PC-3 (cell line): ENCODE results near the gene SMARCA5.

Source experiments
- EZH2 ChIP-seq: fragments of 300-600 bp; sonication (generic); IDR thresholded peaks from one replicate; pipeline ENCODE4 v1.6.1; 2017; ENCODE audit warnings: antibody characterized with exemption, mild to moderate bottlenecking, low read length; ENCODE audit not compliant: unreplicated experiment
- EZH2phosphoT487 ChIP-seq: fragments of 300-600 bp; sonication (generic); IDR thresholded peaks from 2 replicates; pipeline ENCODE4 v1.6.1; 2018; ENCODE audit warnings: mild to moderate bottlenecking, antibody characterized with exemption, low read length, borderline replicate concordance
- TF ChIP-seq, protein P1 (sequence below): fragments of 300-600 bp; sonication (generic); conservative IDR thresholded peaks from 2 replicates; pipeline ENCODE4 v1.5.1; 2017; ENCODE audit warnings: antibody characterized with exemption, low read depth, mild to moderate bottlenecking, low read length

- TF ChIP-seq EZH2: no peak
- TF ChIP-seq, protein P1, sequence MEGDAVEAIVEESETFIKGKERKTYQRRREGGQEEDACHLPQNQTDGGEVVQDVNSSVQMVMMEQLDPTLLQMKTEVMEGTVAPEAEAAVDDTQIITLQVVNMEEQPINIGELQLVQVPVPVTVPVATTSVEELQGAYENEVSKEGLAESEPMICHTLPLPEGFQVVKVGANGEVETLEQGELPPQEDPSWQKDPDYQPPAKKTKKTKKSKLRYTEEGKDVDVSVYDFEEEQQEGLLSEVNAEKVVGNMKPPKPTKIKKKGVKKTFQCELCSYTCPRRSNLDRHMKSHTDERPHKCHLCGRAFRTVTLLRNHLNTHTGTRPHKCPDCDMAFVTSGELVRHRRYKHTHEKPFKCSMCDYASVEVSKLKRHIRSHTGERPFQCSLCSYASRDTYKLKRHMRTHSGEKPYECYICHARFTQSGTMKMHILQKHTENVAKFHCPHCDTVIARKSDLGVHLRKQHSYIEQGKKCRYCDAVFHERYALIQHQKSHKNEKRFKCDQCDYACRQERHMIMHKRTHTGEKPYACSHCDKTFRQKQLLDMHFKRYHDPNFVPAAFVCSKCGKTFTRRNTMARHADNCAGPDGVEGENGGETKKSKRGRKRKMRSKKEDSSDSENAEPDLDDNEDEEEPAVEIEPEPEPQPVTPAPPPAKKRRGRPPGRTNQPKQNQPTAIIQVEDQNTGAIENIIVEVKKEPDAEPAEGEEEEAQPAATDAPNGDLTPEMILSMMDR: no peak
- no peak for TF ChIP-seq EZH2phosphoT487
Observed at GRCh38 chr4:143585548-143585947, 72.0 kb downstream of the SMARCA5 start.
